Hematopoietic multipotent progenitor cell treated with erythropoietin and hydrocortisone succinate and interleukin-3 and kit ligand, for 15 days (in vitro differentiated cells): ENCODE measurements around the gene SLC2A6.

Experiments
- DNase-seq: peaks from one replicate; pipeline ENCODE4 v3.0.0-alpha.2; 2015; ENCODE audit warnings: low spot score

The SLC2A6 gene

DNA sequence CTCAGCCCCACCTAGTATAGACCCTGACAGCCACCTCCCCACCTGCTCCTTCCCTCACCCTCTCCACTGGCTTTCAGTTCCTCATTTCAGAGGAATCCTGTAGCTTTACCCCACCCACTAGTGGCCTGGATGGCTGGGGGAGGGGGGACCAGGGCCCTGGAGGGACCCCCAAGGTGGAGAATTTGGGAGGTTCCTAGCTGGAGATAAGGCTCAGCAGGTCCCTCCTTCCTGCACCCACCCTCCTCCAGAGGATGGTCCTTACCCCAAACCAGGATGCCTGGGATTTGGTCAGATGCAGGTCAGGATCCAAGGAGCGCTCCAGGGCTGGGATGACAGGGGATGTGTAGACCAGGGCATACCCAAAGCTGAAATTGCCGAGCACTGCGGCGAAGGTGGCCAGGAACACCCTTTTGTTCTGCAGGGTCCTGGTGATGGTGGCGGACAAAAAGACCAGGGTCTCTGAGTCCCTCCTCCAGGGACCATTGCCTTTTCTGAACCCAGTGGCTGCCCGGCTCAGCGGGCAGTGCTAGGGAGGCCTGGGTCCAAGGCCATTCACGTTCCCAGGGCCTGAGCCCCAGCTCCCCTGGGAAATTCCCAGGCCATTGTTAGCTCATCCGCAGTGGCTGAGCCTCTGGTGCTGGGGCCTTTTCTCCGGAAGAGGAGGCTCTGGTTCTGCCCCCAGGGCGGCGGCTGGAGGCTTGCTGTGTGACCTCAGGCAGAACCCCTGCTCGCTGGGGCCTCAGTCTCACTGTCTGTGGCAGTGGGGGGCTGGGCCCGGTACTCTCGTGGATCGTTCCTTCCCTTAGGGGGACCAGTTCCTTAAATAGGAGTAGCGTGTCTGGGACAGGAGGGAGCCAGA, 678 bp downstream of the SLC2A6 start:
- DNase-seq: no peak

DNA sequence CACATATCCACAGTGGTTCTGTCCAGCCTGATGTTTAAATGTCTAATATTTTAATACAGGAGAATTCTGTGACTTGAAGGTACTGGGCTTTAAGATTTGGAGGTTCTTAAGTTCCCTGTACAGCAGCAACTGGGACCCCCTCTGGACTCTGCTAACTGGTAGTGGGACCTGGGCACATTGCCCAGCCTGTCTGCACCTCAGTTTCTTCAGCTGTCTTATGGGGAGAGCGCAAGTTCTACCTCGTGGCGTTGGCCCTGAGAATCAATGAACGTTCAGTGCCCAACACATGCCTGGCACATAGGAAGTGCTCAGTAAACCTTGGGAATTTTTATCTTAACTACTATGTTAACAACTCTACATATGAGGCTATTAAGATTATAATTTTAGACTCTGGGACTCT, 1.4 kb downstream of the SLC2A6 start:
- DNase-seq: no peak

DNA sequence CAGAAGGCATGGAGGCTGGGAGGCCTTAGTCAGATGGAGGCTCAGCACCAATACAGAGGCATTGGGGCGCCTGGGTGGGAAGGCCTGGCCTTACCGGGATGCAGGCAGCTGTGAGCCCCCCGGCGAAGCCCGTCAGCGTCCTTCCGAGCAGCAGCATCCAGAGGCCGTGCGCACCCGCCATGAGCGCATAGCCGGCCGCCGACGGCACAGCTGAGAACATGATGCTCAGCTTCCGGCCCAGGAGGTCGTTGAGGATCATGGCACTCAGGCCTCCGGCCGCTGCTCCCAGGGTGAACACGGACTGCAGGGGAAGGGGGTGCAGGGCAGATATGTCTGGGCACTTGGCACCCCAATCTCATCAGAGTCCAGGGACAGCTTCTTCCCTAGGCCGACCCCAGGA, 2.0 kb downstream of the SLC2A6 start:
- no peak for DNase-seq

DNA sequence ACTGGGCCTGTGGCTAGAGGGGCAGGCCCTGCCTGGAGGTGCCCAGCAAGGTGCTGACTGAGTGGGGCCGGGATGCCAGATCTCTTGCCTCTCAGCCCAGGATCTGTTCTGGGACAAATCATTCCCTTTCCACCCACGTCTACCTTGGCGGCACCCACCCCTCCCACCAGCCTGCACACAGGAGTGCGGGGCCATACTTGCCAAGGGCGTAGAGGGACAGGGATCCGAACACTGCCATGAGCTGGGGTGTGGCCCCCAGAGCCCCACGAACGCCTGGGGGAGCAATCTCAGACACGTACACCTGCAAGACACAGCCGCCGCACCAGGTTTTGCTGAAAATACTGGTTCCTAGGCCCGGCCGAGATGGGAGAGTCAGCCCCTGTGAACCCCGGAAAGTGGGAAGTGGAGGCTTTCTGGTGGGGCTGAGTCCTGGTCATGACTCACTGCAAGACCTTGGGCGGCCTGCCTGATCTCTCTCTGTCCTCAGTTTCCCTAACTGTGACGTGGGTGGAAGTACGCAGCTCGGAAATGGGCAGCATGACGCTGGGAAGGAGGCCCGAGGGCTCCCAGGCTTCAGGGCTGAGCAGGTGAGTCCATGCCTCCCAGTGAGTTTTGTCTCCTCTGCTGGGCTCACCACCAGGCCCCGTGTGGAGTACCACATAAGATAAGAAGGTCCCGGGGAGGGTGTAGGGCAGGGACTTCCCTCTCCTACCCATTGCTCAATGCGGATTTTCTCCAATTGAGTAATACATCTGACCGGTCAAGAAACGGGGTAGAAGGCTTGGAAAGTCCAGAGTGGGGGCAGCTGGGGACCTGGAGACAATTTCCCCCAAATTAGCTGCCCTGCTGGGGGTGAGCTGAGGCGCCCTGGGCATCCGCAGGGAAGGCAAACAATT, 2.6 kb downstream of the SLC2A6 start:
- no peak for DNase-seq

DNA sequence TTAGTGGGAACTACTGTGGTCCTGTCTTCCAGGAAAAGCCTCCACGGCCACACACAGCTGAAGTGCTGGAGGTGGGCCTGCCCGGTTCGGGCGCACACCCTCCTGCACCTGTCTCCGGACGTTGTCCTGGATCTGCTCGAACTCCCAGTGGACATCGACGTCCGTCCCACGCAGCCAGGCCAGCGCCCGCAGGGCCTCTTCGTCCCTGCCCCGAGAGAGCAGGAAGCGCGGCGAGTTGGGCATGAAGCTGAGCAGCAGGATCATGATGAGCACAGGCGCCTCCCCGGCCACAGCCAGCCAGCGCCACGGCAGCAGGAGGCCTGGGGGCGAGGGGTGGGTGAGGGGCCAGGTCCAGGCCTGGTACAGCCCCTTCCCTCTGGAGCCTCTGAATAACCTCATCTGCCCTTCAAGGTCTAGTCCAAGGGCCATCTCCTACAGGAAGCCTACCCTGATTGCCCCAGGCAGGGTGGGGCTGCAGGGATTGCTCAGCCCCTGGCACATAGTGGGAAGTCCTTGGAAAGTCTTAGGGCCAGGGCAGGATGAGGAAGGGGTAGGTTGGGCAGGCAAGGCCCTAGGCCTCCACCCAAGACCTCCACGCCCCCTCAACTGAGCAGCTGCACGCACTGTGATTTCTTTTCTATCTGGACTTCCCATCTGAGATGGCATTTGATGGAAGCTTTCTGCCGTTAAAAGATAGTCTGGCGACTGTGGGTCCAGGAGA, 3.4 kb downstream of the SLC2A6 start:
- no peak for DNase-seq

DNA sequence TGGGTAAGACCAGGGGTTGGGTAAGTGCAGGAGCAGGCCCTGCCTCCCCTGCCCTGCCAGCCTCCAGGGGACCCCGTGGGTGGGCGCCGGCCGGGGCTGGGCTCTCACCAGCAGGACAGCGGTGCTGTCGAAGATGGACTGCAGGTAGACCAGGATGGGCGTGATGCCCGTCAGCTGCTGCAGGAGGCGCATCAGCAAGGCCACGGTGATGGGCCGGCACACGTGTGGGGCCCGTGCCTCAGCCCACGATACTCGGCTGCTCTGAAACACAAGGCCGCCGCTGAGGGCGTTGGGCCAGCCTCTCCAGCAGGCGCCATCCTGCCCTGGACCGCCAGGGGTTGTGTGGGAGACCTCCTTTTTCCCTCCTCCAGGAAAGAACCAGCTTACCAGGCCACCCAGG, 4.0 kb downstream of the SLC2A6 start:
- DNase-seq: no peak

DNA sequence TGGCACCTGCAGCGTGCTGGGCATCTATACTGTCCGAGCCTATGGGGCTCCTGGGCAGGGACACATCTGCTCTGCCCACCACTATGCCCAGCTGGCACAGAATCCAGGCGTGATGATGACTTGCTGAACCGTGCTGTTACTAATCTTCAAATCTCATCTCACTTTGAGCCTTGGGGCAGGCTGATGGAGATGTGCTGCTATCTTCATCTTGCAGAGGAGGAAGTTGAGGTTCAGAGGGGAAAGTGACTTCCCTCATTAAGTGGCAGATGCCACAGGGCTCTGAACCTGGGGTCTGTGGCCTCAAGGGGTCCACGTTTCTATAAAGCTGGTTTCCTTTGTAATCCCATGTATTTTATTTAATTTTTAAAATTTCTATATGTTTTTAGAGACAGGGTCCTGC, 4.7 kb downstream of the SLC2A6 start:
- no peak for DNase-seq

DNA sequence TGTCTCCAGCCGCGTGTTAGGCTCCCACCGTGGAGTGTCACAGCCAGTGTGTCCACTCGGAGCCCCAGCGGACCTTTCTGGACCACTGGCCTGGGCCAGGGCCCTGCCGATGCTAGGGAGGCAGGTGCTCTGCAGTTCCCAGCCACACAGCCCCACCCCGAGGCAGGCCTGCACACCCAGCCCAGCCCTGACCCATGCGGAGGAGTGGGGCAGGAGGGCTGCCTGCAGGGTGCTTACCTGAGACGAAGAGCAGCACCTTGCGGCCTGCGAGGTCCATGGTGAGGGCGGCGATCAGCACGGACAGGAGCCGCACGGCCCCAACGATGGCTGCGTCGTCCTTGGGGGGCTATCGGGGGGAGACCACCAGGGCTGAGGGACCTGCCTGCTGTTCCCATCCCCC, 5.2 kb downstream of the SLC2A6 start:
- DNase-seq: no peak

DNA sequence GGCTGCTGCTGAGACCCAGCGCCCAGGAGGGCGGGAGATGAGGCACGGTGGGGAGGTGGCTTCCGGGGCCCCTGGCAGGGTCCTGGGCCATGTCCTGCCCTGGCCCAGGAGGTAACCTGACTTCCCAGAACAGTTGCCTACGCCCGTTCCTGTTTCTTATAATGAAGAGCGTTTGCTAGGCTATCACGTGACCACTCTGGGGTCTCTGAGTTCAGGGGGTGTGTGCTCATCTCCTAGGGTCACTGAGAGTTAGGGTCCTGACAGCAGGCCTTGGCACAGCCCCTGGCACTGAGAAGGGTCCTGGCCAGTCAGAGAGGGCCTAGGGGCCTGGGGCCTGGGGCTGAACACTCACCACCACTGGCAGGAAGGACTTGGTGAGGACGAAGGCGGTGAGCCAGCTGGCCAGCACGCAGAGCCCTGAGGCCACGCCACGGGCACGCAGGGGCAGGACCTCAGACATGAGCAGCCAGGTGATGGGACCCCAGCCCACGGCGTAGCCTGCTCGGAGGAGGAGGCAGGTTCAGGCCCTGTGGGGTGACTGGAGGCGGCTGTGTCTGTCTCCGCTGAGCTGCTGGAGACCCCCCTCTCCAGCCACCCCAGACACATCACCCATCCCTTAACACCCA, 6.0 kb downstream of the SLC2A6 start:
- DNase-seq: no peak

DNA sequence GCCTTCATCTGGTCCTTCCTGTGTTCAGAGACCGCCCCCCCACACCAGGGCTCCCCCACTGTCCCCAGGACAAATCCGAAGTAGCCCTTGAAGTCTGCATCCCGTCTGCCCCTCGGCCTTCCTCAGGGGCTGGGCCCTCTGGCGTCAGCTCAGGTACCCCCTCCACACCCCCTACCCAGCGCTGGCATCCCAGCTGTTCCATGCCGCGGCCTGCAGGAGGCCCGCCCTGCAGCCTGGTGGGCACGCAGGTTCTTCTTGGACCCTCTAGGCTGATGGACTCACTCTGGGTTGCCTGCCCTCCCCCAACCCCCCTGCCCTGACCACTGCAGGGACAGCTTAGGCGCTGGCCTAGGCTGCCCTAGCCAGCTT, 6.6 kb downstream of the SLC2A6 start:
- DNase-seq: no peak

DNA sequence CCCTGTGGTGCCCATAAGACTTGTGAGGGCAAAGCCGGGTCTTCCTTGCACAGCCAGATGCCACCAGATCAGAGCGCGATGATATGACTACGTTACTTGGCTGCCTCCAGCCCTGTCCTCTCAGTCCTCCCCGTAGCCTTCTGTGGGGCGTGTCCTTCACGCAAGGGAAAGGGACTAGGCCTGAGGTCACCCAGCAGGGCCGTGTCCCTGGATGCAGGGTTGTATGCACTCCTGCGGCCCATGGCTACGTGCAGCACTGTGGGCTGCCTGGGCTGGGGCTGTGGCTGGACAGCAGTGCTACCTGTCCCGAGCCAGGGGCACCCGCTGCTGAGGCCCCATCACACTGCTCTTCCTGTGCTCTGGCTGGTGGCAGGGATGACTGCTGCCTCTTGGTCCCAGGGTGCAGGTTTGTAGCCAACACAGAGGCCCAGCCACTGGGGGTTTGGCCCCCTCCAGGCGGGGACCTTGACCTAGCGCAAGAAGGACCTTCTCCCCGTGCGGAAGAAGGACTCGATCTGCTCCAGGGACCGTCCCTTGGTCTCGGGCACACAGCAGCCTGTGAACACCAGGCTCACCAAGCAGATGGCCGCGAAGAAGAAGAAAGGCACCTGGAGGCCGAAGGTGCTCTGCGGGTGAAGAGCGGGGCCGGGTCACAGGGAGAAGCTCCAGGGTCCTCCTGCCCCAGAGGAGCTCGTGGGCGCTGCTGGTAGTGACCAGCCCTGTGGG, 7.2 kb downstream of the SLC2A6 start:
- no peak for DNase-seq

DNA sequence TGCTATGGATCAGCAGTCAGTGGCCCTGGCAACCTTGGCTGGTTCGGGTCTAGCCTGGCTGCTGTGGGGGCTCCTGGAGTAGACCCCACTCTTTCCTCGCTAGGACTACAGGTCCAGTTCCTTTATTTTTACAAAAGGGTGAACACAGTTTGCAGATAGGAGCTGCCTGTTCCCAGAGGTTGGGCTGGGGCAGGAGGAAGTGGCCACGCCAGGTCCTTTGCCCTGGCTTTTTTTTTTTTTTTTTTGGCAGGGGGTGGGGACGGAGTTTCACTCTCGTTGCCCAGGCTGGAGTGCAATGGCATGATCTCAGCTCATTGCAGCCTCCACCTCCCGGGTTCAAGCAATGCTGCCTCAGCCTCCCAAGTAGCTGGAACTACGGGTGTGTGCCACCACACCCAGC, 7.9 kb downstream of the SLC2A6 start:
- no peak for DNase-seq

DNA sequence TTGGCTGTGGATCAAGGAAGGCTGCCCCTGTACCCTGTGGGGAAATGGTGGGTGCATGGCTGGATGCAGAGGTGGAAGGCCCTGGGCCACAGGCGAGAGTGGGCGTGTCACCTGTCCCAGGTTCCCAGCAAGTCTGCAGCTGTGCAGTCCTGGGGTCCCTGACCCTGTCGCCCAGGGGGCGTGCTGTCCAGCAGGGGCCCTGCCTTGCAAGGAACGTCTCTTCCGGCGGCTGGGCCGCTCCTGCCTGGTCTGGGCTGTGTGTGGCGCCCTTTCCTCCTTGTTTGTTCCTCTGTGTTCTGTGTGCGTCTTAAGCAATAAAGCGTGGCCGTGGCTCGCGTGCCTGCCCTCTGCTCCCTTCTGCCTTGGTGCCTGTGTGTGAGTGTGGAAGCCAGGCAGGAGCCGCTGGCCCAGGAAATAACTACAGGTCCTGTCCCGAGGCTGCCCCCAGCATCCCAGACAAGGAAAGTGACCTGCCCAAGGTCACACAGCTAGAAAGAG, 8.4 kb downstream of the SLC2A6 start:
- DNase-seq: no peak

DNA sequence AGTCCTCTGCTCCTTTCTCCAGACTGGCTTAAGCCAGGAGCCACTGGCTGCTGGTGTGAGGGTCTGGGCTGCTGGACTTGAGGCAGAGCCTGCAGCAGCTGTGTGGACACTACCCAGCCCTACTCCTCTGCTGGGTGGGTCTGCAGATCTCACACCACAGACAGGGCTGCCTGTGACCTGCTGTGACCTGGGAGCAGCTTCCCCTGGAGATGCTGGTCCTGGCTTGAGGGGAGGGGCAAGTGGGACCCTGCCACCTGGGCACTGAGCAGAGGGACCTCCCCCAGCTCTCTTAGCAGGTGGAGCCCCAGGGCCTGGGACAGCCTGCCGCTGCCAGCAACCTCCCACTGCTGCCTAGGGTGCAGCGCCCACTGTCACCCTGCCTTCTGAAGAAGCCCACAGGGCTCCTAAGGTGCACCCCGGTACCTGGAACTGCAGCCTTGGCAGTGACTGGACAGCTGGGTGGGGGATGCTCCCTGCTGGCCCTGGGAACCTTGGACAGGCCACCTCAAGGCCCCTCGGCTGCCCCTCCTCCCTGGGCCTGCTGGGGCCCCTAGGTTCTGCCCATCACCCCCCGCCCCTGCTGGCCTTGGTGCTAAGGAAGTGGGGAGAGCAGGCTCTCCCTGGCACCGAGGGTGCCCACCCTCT, 10.0 kb downstream of the SLC2A6 start:
- DNase-seq: no peak

DNA sequence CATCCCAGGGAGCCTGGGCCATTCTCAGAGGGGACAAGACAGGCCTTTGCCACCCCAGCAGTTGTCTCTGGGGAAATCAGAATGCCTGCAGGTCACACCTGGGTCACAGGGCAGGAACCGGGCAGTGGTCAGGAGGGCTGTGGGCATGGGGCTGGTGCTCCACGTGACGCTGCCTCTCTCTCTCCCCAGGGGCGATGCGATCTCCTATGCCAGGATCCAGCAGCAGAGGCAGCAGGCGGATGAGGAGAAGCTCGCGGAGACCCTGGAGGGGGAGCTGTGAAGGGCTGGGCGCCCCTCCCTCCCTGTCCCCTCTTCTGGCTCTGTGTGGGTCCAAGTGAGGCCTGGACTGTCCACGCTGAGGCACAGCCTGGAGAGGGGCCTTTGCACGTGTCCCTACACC, 10.5 kb downstream of the SLC2A6 start:
- DNase-seq: no peak

DNA sequence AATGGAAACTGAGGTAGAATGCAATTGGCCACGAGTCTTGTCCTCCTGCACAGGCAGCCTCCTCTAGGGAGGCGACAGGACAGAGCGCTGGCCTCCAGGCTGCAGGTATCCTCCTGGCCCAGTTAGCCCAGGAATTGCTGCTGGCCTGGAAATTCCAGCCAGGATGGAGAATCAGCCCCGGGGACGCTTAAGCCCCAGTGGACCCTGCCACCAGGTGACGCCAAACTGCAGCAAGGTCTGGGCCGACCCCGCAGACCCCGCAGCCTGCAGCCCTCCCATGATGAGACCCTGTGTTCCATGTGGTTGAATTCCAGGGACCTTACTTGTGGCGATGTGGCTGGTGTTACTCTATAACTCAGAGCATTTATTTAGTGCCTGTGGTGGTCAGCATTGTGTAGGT, 11.8 kb downstream of the SLC2A6 start:
- no peak for DNase-seq

DNA sequence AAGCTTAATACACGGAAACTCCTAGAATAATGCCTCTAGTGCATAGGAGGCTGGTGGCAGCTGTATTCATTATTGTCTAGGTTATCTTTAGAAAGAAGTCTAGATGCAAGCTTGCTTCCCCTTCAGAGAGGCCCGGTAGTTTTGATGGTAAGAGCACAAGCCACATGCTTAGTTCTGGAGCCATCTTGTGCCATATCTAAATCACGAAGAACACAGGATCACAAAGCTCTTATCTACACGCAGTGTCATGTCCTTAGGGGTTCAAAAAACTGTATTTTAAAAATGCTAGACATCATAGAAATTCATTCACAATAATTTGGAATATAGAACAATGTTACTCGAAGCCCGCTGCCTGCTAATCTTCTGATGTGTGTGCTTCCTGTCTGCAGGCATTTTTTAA, 12.9 kb downstream of the SLC2A6 start:
- no peak for DNase-seq

DNA sequence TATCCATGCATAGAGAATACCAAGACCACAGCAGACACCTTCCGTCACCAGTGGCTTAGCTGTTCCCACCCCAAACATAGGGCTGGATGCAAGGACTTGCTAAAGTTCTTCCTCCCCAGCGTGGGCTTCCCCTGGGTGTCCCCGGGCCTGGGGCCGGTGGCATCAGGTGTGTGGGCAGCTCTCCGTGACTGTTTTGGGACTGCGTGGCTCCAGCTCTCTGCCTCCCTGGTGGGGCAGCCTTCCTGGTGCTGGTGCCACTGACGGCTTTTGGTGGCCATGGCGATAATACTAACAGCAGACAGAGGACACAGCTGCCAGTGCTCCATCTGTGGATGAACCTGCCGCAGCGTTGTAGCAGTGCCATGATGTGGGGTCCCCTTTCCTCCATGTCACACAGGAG, 14.3 kb downstream of the SLC2A6 start:
- no peak for DNase-seq

DNA sequence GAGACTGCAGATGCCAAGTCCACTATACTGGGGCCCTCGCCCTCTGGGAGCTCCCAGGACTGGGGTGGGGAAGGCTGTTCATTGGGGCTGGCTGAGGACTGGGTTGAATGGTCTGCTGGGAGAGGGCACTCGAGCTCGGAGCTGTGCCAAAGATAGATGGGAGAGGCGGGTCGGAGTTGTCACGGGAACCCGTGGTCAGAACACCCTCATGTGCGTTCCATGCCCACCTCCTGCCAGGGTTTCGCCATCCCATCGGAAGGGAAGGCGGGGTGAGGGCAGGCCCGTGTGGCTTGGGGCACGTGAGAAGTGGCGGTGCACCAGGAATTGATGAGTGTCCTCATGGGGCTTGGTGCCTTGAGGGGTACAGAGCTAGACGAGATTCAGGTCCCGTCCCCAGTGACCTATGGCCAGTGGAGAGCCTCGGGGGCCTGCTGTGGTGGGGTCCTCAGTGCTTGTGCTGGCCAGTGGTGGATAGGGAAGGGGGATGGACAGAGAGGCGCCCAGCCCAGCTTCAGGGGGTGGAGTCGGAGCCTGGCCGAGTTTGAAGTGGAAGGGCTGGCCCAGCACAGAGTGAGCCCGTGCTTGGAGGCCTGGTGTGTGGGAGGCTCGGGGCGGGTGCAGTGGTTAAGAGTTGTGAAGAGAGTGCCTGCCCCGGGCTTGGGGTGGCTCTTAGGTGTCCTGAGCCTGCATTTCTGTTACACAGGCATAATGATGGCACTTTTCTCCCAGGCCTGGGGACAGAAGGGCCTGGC, 14.9 kb downstream of the SLC2A6 start:
- no peak for DNase-seq

DNA sequence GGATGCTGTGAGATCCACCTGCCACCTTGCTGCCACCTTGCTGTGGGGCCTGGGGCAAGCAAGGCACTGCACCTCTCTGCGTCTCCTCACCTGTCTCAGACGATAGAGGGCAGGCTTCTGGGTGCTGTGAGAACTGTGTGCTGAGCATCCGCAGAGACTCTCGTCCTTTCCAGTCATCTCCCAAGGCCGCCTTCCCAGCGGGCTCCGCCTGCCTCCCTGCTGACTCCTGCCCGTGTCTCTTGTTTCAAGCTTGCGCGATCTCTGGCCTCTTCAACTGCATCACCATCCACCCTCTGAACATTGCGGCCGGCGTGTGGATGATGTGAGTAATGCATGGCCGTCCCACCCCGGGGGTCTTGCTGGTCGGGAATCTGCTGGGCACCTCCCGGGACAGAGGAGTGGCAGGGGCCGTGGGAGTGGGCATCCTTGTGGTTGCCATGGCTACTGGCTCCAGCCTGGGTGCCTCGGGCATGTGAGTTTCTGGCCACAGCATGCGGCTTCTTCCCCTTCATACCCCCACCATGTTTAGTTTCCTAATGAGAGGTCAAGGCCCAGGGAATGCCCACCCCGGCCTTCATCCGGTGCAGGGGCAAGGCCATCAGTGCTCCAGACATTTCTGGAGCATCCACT, 15.6 kb downstream of the SLC2A6 start:
- no peak for DNase-seq
